ENCODE results near the gene LPP. TPM values are rescaled to one million over a fixed set of nuclear protein-coding genes. Genes with fewer than 3 reads are reported as not detected.

LPP gene
- total and polyA plus RNA-seq, 2 of the 4 experiments (the other 2 are of a cell fraction): 16.0 to 130 TPM

DNA sequence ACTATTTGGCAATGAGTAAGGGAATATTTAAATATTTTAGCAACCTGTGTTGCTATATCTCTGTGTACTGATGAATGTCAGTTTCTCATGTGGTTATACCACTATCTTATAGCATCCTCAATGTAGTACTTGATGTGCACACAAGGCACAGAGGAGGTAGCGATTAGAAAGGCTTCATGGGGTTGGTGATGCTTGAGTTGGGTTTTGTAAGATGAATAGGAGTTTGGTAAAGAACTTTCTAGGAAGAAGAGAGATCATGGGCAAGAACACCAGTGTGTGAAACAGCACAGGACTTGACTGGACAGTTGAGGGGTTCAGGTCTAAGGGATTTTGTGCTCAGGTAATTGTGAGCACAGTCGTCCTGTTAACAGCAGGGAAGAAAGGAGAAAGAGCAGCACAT is 38.1 kb downstream of the LPP start:
- dilution Hi-C loops (cut with HindIII; ENCODE audit: low sequenced_read_pairs, unreplicated experiment): no loop called here
- Histone ChIP-seq H3K56ac (ENCODE audit: extremely low read depth, insufficient read depth, low read length) (no peak overlapping the region), H3K14ac (replicated peaks; ENCODE audit: low read depth, low read length) (0 out of 2 replicates have a peak overlapping the region, but pooled peaks have one; percentile 8), H2BK15ac (ENCODE audit: low read depth, low read length) (no peak overlapping the region), H3K9ac (ENCODE audit: low read depth, low read length) (no peak overlapping the region), H3K9me1 (ENCODE audit: insufficient read depth, low read length) (peaks cover 35% of the 10 kb centered on the region), H3K27me3 (ENCODE audit: control insufficient read depth, insufficient read depth, low read length) (no peaks in the 10 kb centered on the region), H3K27ac (ENCODE audit: insufficient read depth, low read length) (no peak overlapping the region), H2BK5ac (ENCODE audit: low read depth, low read length, poor library complexity, severe bottlenecking) (no peak overlapping the region), H3K4me2 (ENCODE audit: low read depth, low read length) (no peak overlapping the region), H2AFZ (replicated peaks; ENCODE audit: low read length, poor library complexity) (no peak overlapping the region), H3K9me3 (ENCODE audit: control insufficient read depth, insufficient read depth, low read length) (no peaks in the 10 kb centered on the region), H2BK120ac (ENCODE audit: low read depth, low read length) (no peak overlapping the region), H3K79me1 (ENCODE audit: low read depth in 1 of 2, low read length in 2 of 2) (peaks cover 51 to 83% of the 10 kb centered on the region in 2 experiments), H4K20me1 (ENCODE audit: insufficient read depth, low read length) (peaks cover 76% of the 10 kb centered on the region), H3K23ac (ENCODE audit: low read depth, low read length) (0 out of 2 replicates have a peak overlapping the region, but pooled peaks have one; percentile 11), H2AK9ac (replicated peaks; ENCODE audit: low read depth, low read length, poor library complexity) (no peak overlapping the region), H4K5ac (ENCODE audit: low read depth, low read length) (no peak overlapping the region), H3K4me1 (ENCODE audit: control insufficient read depth, insufficient read depth, low read length) (peaks cover 18% of the 10 kb centered on the region), H3K36me3 (ENCODE audit: control insufficient read depth, insufficient read depth, low read length) (peaks cover 14% of the 10 kb centered on the region), H3K4ac (ENCODE audit: low read depth, low read length) (no peak overlapping the region), H4K91ac (ENCODE audit: insufficient read depth, low read depth, low read length) (no peak overlapping the region), H4K8ac (ENCODE audit: low read depth in 2 of 2, low read length in 2 of 2) (no peak overlapping the region), H3K18ac (ENCODE audit: low read depth, low read length) (no peak overlapping the region), H2AK5ac (ENCODE audit: low read depth, low read length) (no peak overlapping the region), H2BK20ac (ENCODE audit: low read depth, low read length) (no peak overlapping the region), H3K4me3 (ENCODE audit: insufficient read depth, low read depth, low read length) (no peak overlapping the region)
- POLR2A ChIA-PET (ENCODE audit: unreplicated experiment): no interaction called here
- DNase-seq: no peak
- CTCF ChIA-PET: no interaction called here
- BruUV-seq (replicated peaks): no TSS peak
- no CpG with 5 or more reads among the region's 2 CpGs for WGBS, 2 experiments (ENCODE audit: extremely low coverage in 2 of 2, insufficient read length in 1 of 2)
- ATAC-seq (ENCODE audit: low read depth): no peak
- TF ChIP-seq MAFK (IDR thresholded peaks at IDR 0.05; ENCODE audit: low read depth, low read length) (no peak), ELK1 (IDR thresholded peaks at IDR 0.05; ENCODE audit: borderline replicate concordance, low read depth, low read length) (no peak), BHLHE40 (IDR thresholded peaks at IDR 0.05; ENCODE audit: low read depth, low read length) (no peak), CHD1 (IDR thresholded peaks at IDR 0.05; ENCODE audit: low read depth, low read length) (no peak), NFE2L2 (IDR thresholded peaks at IDR 0.05; ENCODE audit: low read depth, low read length) (no peak), RFX5 (IDR thresholded peaks at IDR 0.05; ENCODE audit: low read depth, low read length) (no peak), FOS (IDR thresholded peaks at IDR 0.05; ENCODE audit: low read depth, low read length) (no peak), SMC3 (IDR thresholded peaks at IDR 0.05; ENCODE audit: low read depth, low read length) (no peak), CTCF (conservative IDR thresholded peaks at IDR 0.05; ENCODE audit: low read depth, low read length) (no peak)
- TF ChIP-seq, protein P1, sequence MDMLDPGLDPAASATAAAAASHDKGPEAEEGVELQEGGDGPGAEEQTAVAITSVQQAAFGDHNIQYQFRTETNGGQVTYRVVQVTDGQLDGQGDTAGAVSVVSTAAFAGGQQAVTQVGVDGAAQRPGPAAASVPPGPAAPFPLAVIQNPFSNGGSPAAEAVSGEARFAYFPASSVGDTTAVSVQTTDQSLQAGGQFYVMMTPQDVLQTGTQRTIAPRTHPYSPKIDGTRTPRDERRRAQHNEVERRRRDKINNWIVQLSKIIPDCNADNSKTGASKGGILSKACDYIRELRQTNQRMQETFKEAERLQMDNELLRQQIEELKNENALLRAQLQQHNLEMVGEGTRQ (IDR thresholded peaks at IDR 0.05; ENCODE audit: low read depth, low read length): no peak
- in situ Hi-C loops (cut with MboI; ENCODE audit: low sequenced_read_pairs): no loop called here
- intact Hi-C loops (cut with micrococcal nuclease): no loop called here
